Measurements from ENCODE around the gene SLMAP.

The SLMAP gene

DNA sequence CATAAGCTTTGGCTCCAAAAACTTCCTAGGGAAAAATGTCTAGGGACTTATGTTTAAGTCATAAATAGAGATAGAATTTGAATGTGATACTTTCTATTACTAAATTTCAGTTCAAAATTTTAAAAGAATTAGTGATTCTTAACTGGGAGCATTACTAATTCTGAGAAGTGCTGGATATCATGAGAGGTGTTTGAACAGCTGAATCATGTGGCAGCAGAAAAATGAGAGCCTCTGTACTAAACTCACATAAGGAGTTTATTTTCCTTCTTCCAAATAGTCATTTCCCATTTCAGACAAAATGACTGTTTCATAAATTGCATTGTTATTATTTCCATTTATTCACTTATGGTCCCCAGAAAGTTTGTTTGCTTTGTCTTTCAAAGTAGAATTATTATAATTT is 62.7 kb downstream of the SLMAP start:
- no peaks in the 10 kb centered on the region for H3K36me3 ChIP-seq (ENCODE audit: insufficient read depth, low read length)
- no peaks in the 10 kb centered on the region for H3K9me3 ChIP-seq (ENCODE audit: low read length)
- H3K4me1 ChIP-seq (ENCODE audit: insufficient read depth, low read length) = peaks cover 10% of the 10 kb centered on the region
- no peak overlapping the region for H3K4me3 ChIP-seq (ENCODE audit: low read depth in 1 of 2, low read length in 2 of 2)
- H3K27ac ChIP-seq (ENCODE audit: low read depth, low read length) = no peak overlapping the region
- no peaks in the 10 kb centered on the region for H3K27me3 ChIP-seq (ENCODE audit: control insufficient read depth in 1 of 2, insufficient read depth in 2 of 2, low read length in 2 of 2)
- no peak overlapping the region for H3K9ac ChIP-seq (ENCODE audit: low read length)

DNA sequence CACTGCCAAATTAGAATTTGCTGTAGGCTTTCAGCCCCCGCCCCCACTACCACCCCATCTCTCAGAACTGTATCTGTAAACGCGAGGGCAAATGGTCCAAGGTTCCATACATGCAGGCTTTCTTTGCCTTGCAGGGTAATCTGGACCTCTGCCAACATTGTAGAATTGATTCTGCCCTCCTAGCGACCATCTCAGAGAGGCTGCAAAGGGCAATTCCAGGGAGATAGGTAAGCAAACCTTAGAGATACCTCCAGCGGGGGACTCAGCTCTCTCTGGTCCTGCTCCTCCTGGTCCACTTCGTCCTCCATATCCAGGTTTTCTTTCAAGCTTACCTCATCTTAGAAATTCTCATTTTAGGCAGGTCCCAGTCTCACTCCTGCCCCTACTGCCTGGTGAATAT is 64.4 kb downstream of the SLMAP start:
- no peaks in the 10 kb centered on the region for H3K36me3 ChIP-seq (ENCODE audit: insufficient read depth, low read length)
- H3K27me3 ChIP-seq (ENCODE audit: control insufficient read depth in 1 of 2, insufficient read depth in 2 of 2, low read length in 2 of 2) = no peaks in the 10 kb centered on the region
- H3K27ac ChIP-seq (ENCODE audit: low read depth, low read length) = no peak overlapping the region
- H3K4me1 ChIP-seq (ENCODE audit: insufficient read depth, low read length) = peaks cover 10% of the 10 kb centered on the region
- H3K4me3 ChIP-seq (ENCODE audit: low read depth in 1 of 2, low read length in 2 of 2) = no peak overlapping the region
- no peaks in the 10 kb centered on the region for H3K9me3 ChIP-seq (ENCODE audit: low read length)
- no peak overlapping the region for H3K9ac ChIP-seq (ENCODE audit: low read length)

GRCh38 chr3:57821765-57822164 is 65.7 kb downstream of the SLMAP start:
- Histone ChIP-seq H3K4me1 (ENCODE audit: insufficient read depth, low read length) (peaks cover 18% of the 10 kb centered on the region), H3K27ac (ENCODE audit: low read depth, low read length) (no peak overlapping the region), H3K36me3 (ENCODE audit: insufficient read depth, low read length) (no peaks in the 10 kb centered on the region), H3K9ac (ENCODE audit: low read length) (no peak overlapping the region), H3K9me3 (ENCODE audit: low read length) (no peaks in the 10 kb centered on the region), H3K4me3 (ENCODE audit: low read depth in 1 of 2, low read length in 2 of 2) (no peak overlapping the region), H3K27me3 (ENCODE audit: control insufficient read depth in 1 of 2, insufficient read depth in 2 of 2, low read length in 2 of 2) (no peaks in the 10 kb centered on the region)

- no peak overlapping the region for H3K4me3 ChIP-seq (ENCODE audit: low read depth in 1 of 2, low read length in 2 of 2)
- H3K9me3 ChIP-seq (ENCODE audit: low read length) = no peaks in the 10 kb centered on the region
- peaks cover 21% of the 10 kb centered on the region for H3K4me1 ChIP-seq (ENCODE audit: insufficient read depth, low read length)
- no peak overlapping the region for H3K27ac ChIP-seq (ENCODE audit: low read depth, low read length)
- no peak overlapping the region for H3K9ac ChIP-seq (ENCODE audit: low read length)
- H3K36me3 ChIP-seq (ENCODE audit: insufficient read depth, low read length) = no peaks in the 10 kb centered on the region
- no peaks in the 10 kb centered on the region for H3K27me3 ChIP-seq (ENCODE audit: control insufficient read depth in 1 of 2, insufficient read depth in 2 of 2, low read length in 2 of 2)
Measured at GRCh38 chr3:57822686-57823085, 66.6 kb downstream of the SLMAP start.

DNA sequence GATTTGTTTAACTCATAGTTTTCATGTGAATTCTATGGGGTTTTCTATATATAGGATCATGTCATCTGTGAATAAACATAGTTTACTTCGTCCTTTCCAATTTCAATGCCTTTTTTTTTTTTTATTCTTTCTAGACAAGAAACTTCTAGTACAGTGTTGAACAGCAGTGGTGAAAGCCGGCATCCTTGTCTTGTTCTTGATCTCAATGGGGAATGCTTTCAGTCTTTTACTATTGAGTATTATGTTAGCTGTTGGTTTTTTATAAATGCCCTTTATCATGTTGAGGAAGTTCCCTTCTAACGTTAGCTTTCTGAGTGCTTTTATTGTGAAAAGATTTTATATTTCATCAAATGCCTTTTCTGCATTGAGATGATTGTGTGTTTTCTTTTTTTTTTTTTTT is 69.0 kb downstream of the SLMAP start:
- Histone ChIP-seq H3K4me1 (ENCODE audit: insufficient read depth, low read length) (peaks cover 21% of the 10 kb centered on the region), H3K9ac (ENCODE audit: low read length) (no peak overlapping the region), H3K9me3 (ENCODE audit: low read length) (no peaks in the 10 kb centered on the region), H3K27ac (ENCODE audit: low read depth, low read length) (no peak overlapping the region), H3K36me3 (ENCODE audit: insufficient read depth, low read length) (no peaks in the 10 kb centered on the region), H3K4me3 (ENCODE audit: low read depth in 1 of 2, low read length in 2 of 2) (no peak overlapping the region), H3K27me3 (ENCODE audit: control insufficient read depth in 1 of 2, insufficient read depth in 2 of 2, low read length in 2 of 2) (no peaks in the 10 kb centered on the region)

DNA sequence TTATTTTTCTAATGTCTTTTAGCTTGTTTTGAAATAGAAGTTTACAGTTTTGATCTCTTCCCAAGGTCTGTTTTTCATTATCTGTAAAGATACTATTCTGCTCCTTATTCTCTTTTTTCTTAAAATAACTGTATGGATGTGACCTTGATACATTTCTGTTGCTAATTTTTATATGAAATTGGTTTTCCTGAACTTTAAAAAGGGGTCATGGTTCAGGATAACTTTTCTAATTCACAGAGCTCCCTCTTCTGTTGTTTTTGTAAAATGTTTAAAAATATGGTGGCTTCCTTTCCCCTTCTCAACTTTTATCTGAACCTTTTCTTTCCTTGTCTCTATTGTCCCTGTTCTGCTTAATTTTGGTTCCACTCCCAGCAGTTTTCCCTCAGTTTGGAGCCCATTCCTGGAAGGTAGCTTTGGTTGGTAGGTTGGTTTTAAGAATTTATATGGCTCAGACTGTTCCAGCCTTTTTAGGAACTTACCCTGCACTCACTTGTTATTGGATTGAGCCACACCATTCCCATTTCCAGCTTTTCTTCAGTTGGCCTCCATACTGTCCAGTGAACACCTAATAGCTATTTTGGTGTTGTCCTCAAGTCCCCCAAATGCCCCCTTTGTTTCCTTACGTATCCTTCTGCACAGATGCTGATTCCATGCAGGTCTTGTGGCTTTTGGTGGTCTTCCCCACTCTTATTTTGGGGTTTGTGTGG is 70.3 kb downstream of the SLMAP start:
- Histone ChIP-seq H3K4me3 (ENCODE audit: low read depth in 1 of 2, low read length in 2 of 2) (no peak overlapping the region), H3K9ac (ENCODE audit: low read length) (no peak overlapping the region), H3K27me3 (ENCODE audit: control insufficient read depth in 1 of 2, insufficient read depth in 2 of 2, low read length in 2 of 2) (no peaks in the 10 kb centered on the region), H3K36me3 (ENCODE audit: insufficient read depth, low read length) (no peaks in the 10 kb centered on the region), H3K4me1 (ENCODE audit: insufficient read depth, low read length) (peaks cover 21% of the 10 kb centered on the region), H3K27ac (ENCODE audit: low read depth, low read length) (no peak overlapping the region), H3K9me3 (ENCODE audit: low read length) (no peaks in the 10 kb centered on the region)

- no peaks in the 10 kb centered on the region for H3K9me3 ChIP-seq (ENCODE audit: low read length)
Measured at GRCh38 chr3:57826952-57827723, 71.0 kb downstream of the SLMAP start.

DNA sequence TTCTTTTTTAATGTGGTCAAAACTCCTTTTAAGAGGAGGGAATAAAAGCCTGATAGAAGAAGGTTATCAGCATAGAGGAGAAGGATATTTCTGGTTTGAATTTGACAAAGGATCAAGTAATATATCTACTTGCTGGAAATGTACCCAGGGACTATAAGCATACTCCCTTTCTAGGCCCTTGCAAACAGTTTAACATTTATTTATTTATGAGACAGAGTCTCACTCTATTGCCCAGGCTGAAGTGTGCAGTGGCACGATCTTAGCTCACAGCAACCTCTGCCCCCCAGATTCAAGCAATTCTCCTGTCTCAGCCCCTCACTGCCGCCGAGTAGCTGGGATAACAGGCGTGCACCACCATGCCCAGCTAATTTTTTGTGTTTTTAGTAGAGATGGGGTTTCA is 71.6 kb downstream of the SLMAP start:
- H3K9ac ChIP-seq (ENCODE audit: low read length) = no peak overlapping the region
- peaks cover 7% of the 10 kb centered on the region for H3K36me3 ChIP-seq (ENCODE audit: insufficient read depth, low read length)
- peaks cover 11% of the 10 kb centered on the region for H3K4me1 ChIP-seq (ENCODE audit: insufficient read depth, low read length)
- no peak overlapping the region for H3K4me3 ChIP-seq (ENCODE audit: low read depth in 1 of 2, low read length in 2 of 2)
- no peaks in the 10 kb centered on the region for H3K27me3 ChIP-seq (ENCODE audit: control insufficient read depth in 1 of 2, insufficient read depth in 2 of 2, low read length in 2 of 2)
- no peak overlapping the region for H3K27ac ChIP-seq (ENCODE audit: low read depth, low read length)
- no peaks in the 10 kb centered on the region for H3K9me3 ChIP-seq (ENCODE audit: low read length)

More at GRCh38 chr3:57826952-57827723, 71.0 kb downstream of the SLMAP start:
- Histone ChIP-seq H3K27ac (ENCODE audit: low read depth, low read length) (no peak overlapping the region), H3K4me3 (ENCODE audit: low read depth in 1 of 2, low read length in 2 of 2) (no peak overlapping the region), H3K27me3 (ENCODE audit: control insufficient read depth in 1 of 2, insufficient read depth in 2 of 2, low read length in 2 of 2) (no peaks in the 10 kb centered on the region), H3K9ac (ENCODE audit: low read length) (no peak overlapping the region), H3K4me1 (ENCODE audit: insufficient read depth, low read length) (peaks cover 18% of the 10 kb centered on the region), H3K36me3 (ENCODE audit: insufficient read depth, low read length) (peaks cover 7% of the 10 kb centered on the region)

- no peak overlapping the region for H3K9ac ChIP-seq (ENCODE audit: low read length)
- H3K27me3 ChIP-seq (ENCODE audit: control insufficient read depth in 1 of 2, insufficient read depth in 2 of 2, low read length in 2 of 2) = no peaks in the 10 kb centered on the region
- peaks cover 7% of the 10 kb centered on the region for H3K36me3 ChIP-seq (ENCODE audit: insufficient read depth, low read length)
- no peak overlapping the region for H3K27ac ChIP-seq (ENCODE audit: low read depth, low read length)
- H3K9me3 ChIP-seq (ENCODE audit: low read length) = no peaks in the 10 kb centered on the region
- H3K4me3 ChIP-seq (ENCODE audit: low read depth in 1 of 2, low read length in 2 of 2) = no peak overlapping the region
- H3K4me1 ChIP-seq (ENCODE audit: insufficient read depth, low read length) = no peaks in the 10 kb centered on the region
Measured at GRCh38 chr3:57832486-57832885, 76.4 kb downstream of the SLMAP start.

GRCh38 chr3:57832900-57833313 is 76.8 kb downstream of the SLMAP start:
- no peak overlapping the region for H3K9ac ChIP-seq (ENCODE audit: low read length)
- H3K4me1 ChIP-seq (ENCODE audit: insufficient read depth, low read length) = no peaks in the 10 kb centered on the region
- no peaks in the 10 kb centered on the region for H3K27me3 ChIP-seq (ENCODE audit: control insufficient read depth in 1 of 2, insufficient read depth in 2 of 2, low read length in 2 of 2)
- H3K36me3 ChIP-seq (ENCODE audit: insufficient read depth, low read length) = peaks cover 7% of the 10 kb centered on the region
- no peak overlapping the region for H3K4me3 ChIP-seq (ENCODE audit: low read depth in 1 of 2, low read length in 2 of 2)
- H3K27ac ChIP-seq (ENCODE audit: low read depth, low read length) = no peak overlapping the region
- H3K9me3 ChIP-seq (ENCODE audit: low read length) = no peaks in the 10 kb centered on the region

GRCh38 chr3:57833763-57834162 is 77.7 kb downstream of the SLMAP start:
- Histone ChIP-seq H3K27me3 (ENCODE audit: control insufficient read depth in 1 of 2, insufficient read depth in 2 of 2, low read length in 2 of 2) (no peaks in the 10 kb centered on the region), H3K36me3 (ENCODE audit: insufficient read depth, low read length) (peaks cover 7% of the 10 kb centered on the region), H3K9me3 (ENCODE audit: low read length) (no peaks in the 10 kb centered on the region), H3K27ac (ENCODE audit: low read depth, low read length) (no peak overlapping the region), H3K4me3 (ENCODE audit: low read depth in 1 of 2, low read length in 2 of 2) (no peak overlapping the region), H3K9ac (ENCODE audit: low read length) (no peak overlapping the region), H3K4me1 (ENCODE audit: insufficient read depth, low read length) (no peaks in the 10 kb centered on the region)

DNA sequence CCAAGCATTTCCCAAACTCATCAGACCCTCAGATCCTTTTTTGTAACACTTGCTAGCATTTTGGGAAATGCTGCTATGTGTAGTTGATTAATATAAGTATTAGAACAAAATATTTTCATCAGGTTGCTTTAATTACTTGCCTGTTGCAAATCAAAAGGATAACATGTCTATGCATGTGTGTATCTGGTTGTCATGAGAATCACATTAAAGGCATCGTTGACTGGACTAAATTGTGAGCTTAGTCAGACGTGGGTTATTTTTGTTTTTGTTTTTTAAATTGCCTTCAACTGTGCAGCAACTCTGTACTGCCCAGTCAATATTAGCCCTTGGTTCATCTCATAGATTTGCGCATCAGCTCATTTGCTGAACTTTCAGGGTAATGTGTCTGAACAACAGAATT is 81.6 kb downstream of the SLMAP start:
- Histone ChIP-seq H3K4me3 (ENCODE audit: low read depth in 1 of 2, low read length in 2 of 2) (no peak overlapping the region), H3K36me3 (ENCODE audit: insufficient read depth, low read length) (no peaks in the 10 kb centered on the region), H3K4me1 (ENCODE audit: insufficient read depth, low read length) (no peaks in the 10 kb centered on the region), H3K9ac (ENCODE audit: low read length) (no peak overlapping the region), H3K27me3 (ENCODE audit: control insufficient read depth in 1 of 2, insufficient read depth in 2 of 2, low read length in 2 of 2) (no peaks in the 10 kb centered on the region), H3K27ac (ENCODE audit: low read depth, low read length) (no peak overlapping the region), H3K9me3 (ENCODE audit: low read length) (no peaks in the 10 kb centered on the region)
